ENCODE measurements around the gene URAD.

DNA sequence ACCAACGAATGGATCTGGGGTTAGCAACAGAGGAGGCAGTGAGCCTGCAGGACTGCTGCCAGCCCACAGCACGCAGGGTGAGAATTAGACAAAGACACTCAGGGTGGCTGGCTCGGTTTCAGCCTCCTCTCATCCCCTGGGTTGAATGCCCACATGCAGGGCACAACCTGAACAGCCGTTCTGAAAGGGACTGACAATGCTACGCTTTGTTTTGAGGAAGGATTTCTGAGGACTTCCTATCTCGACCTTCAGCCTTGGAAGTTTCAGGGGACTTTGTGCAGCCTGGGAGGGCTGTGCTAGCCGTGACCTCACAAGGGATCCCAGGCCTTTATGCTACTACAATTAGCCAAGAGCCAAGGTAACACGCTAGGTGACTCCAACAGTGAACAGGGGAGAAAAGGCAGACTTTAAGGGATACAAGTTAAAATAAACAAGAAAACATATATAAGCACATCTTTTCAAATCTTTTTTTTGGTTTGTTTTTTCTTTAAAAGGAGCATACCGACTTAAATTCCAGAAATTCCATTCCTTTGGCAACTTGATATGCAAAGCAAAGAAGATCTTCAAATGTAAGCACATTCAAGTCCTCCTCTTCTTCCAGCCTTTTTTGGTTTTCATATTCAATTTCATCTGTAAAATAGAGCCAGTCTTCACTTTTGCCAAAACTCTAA is 34.5 kb upstream of the URAD start:
- TF ChIP-seq, protein P1, sequence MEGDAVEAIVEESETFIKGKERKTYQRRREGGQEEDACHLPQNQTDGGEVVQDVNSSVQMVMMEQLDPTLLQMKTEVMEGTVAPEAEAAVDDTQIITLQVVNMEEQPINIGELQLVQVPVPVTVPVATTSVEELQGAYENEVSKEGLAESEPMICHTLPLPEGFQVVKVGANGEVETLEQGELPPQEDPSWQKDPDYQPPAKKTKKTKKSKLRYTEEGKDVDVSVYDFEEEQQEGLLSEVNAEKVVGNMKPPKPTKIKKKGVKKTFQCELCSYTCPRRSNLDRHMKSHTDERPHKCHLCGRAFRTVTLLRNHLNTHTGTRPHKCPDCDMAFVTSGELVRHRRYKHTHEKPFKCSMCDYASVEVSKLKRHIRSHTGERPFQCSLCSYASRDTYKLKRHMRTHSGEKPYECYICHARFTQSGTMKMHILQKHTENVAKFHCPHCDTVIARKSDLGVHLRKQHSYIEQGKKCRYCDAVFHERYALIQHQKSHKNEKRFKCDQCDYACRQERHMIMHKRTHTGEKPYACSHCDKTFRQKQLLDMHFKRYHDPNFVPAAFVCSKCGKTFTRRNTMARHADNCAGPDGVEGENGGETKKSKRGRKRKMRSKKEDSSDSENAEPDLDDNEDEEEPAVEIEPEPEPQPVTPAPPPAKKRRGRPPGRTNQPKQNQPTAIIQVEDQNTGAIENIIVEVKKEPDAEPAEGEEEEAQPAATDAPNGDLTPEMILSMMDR (IDR thresholded peaks at IDR 0.05; ENCODE audit: low read depth, low read length), result no peak
- TF ChIP-seq POLR2A (IDR thresholded peaks at IDR 0.05; ENCODE audit: extremely low read depth, insufficient read length) (no peak), MYC (IDR thresholded peaks at IDR 0.05; ENCODE audit: low read depth, low read length) (no peak)
- TF ChIP-seq, protein P2, sequence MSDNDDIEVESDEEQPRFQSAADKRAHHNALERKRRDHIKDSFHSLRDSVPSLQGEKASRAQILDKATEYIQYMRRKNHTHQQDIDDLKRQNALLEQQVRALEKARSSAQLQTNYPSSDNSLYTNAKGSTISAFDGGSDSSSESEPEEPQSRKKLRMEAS (IDR thresholded peaks at IDR 0.05; ENCODE audit: low read depth, low read length), result no peak

All from NB4 (cell line).